ENCODE measurements around the gene ADCY5. TPM values are rescaled to one million over a fixed set of nuclear protein-coding genes. Genes with fewer than 3 reads are reported as not detected.

Gene ADCY5
- total RNA-seq, 1 donor from 2014 or later, result 0.67 TPM

- Histone ChIP-seq H3K36me3 (ENCODE audit: control insufficient read depth, insufficient read depth, low read length) (no peaks in the 10 kb centered on the region), H3K4me3 (ENCODE audit: low read depth, low read length) (no peak overlapping the region), H3K27me3 (ENCODE audit: control insufficient read depth, insufficient read depth, low read length) (peaks cover 23% of the 10 kb centered on the region)
- DNase-seq (ENCODE audit: low read depth), result no peak
- TF ChIP-seq, protein P1, sequence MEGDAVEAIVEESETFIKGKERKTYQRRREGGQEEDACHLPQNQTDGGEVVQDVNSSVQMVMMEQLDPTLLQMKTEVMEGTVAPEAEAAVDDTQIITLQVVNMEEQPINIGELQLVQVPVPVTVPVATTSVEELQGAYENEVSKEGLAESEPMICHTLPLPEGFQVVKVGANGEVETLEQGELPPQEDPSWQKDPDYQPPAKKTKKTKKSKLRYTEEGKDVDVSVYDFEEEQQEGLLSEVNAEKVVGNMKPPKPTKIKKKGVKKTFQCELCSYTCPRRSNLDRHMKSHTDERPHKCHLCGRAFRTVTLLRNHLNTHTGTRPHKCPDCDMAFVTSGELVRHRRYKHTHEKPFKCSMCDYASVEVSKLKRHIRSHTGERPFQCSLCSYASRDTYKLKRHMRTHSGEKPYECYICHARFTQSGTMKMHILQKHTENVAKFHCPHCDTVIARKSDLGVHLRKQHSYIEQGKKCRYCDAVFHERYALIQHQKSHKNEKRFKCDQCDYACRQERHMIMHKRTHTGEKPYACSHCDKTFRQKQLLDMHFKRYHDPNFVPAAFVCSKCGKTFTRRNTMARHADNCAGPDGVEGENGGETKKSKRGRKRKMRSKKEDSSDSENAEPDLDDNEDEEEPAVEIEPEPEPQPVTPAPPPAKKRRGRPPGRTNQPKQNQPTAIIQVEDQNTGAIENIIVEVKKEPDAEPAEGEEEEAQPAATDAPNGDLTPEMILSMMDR (IDR thresholded peaks at IDR 0.05; ENCODE audit: insufficient read depth, low read length, poor library complexity, severe bottlenecking), result no peak
These were observed 31.0 kb upstream of the ADCY5 start for GRCh38 chr3:123479891-123480290.

DNA sequence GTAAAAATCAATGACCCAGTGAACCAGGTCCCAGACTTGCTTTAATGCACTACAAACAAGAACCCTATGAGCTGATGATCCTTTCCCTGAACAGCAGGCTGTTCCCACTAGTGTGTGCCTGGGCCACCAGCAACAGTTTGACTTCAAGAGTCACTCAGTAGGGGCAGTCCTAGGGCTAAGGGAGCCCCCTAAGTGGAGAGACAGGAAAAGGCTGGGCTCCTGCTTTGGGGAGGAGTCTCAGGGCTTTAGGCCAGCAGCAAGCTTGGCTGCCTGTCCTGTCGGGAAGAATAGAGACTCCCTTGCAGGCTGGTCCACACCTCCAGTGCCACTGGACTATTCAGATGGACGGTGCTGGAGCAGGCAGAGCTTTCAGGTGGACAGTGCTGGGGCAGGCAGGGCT, 29.4 kb upstream of the ADCY5 start:
- H3K4me3 ChIP-seq (ENCODE audit: low read depth, low read length), result no peak overlapping the region
- no peaks in the 10 kb centered on the region for H3K36me3 ChIP-seq (ENCODE audit: control insufficient read depth, insufficient read depth, low read length)
- TF ChIP-seq, protein P1 (IDR thresholded peaks at IDR 0.05; ENCODE audit: insufficient read depth, low read length, poor library complexity, severe bottlenecking), result no peak
- peaks cover 23% of the 10 kb centered on the region for H3K27me3 ChIP-seq (ENCODE audit: control insufficient read depth, insufficient read depth, low read length)
- no peak for DNase-seq (ENCODE audit: low read depth)

DNA sequence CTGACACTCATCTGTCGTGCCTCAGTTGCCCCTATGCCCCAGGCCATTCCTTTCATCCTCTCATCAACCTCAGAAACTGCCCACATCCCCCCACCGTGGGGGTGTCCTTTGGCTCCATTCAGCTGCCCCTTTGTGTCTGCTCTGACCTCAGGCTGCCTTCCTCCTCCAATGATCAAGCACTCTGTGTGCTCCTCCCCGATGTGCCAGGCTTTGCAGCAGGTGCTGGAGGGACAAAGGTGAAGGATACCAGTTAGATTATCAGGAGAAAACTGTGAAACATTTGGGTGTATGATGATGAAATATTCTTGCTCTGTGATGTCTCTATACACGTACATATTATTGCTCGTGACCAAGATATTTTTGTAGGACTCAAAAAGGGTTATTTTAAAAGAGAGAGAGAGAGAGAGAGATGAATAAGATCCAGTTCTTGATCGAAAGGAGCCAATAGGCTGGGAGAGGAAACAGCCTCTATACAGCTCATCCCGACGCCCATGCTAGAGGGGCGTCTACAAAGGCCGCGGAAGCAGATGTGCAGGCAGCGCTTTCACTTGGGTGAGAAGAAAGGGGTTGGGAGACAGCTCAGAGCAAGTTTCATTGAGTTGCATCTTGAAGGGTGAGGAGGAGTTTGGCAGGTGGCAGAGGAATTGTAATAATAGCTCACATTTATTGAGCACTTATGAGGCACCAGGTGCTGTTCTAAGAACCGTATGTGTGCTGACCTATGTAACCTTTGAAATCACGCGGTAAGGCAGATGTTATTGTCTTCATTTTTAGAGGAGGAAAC, 28.3 kb upstream of the ADCY5 start:
- no peak for DNase-seq (ENCODE audit: low read depth)
- Histone ChIP-seq H3K4me3 (ENCODE audit: low read depth, low read length) (no peak overlapping the region), H3K27me3 (ENCODE audit: control insufficient read depth, insufficient read depth, low read length) (peaks cover 20% of the 10 kb centered on the region), H3K36me3 (ENCODE audit: control insufficient read depth, insufficient read depth, low read length) (no peaks in the 10 kb centered on the region)
- TF ChIP-seq, protein P1 (IDR thresholded peaks at IDR 0.05; ENCODE audit: insufficient read depth, low read length, poor library complexity, severe bottlenecking), result no peak

DNA sequence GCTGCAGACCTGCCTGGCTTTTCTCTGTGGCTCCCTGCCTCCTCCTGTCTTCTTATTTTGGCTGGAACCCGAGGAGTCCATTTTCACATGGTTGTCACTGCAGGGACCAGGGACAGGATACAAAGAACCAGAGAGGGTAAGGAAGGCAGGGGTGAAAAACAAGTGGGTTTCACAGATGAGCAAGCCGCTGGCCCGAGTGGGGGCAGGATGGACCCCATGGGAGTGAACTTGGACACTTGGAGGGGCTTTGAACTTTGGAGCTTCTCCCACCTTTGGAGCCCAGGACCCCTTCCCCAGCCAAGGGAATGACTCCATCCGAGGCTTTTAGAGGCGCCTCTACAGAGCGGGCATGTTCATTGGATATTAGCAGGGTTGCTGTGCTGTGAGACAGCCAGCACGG, 26.9 kb upstream of the ADCY5 start:
- DNase-seq (ENCODE audit: low read depth), result no peak
- no peaks in the 10 kb centered on the region for H3K36me3 ChIP-seq (ENCODE audit: control insufficient read depth, insufficient read depth, low read length)
- peaks cover 18% of the 10 kb centered on the region for H3K27me3 ChIP-seq (ENCODE audit: control insufficient read depth, insufficient read depth, low read length)
- H3K4me3 ChIP-seq (ENCODE audit: low read depth, low read length), result no peak overlapping the region
- TF ChIP-seq, protein P1 (IDR thresholded peaks at IDR 0.05; ENCODE audit: insufficient read depth, low read length, poor library complexity, severe bottlenecking), result no peak

DNA sequence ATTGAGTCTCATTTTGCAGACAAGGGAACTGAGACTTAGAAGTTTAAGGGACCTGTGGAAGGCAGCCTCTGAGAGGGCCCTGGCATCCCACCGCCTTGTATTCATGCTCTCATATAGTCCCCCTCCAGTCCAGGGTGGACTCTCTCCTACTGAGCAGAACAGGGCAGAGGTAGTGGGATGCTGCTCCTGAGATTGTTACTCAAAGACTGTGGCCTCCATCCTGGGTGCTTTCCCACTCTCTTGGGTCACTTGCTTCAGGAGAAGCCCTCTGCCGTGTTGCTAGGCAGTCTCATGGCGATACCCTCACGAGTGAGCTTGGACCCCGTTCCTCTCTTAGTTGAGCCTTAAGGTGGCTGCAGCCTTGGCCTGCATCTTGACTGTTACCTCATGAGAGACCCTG, 22.2 kb upstream of the ADCY5 start:
- no peak for DNase-seq (ENCODE audit: low read depth)
- TF ChIP-seq, protein P1 (IDR thresholded peaks at IDR 0.05; ENCODE audit: insufficient read depth, low read length, poor library complexity, severe bottlenecking), result no peak
- H3K4me3 ChIP-seq (ENCODE audit: low read depth, low read length), result no peak overlapping the region
- H3K27me3 ChIP-seq (ENCODE audit: control insufficient read depth, insufficient read depth, low read length), result peaks cover 3% of the 10 kb centered on the region
- H3K36me3 ChIP-seq (ENCODE audit: control insufficient read depth, insufficient read depth, low read length), result no peaks in the 10 kb centered on the region

Data from kidney epithelial cell (primary cell).